Measurements from ENCODE around the gene MYDGF.

DNA sequence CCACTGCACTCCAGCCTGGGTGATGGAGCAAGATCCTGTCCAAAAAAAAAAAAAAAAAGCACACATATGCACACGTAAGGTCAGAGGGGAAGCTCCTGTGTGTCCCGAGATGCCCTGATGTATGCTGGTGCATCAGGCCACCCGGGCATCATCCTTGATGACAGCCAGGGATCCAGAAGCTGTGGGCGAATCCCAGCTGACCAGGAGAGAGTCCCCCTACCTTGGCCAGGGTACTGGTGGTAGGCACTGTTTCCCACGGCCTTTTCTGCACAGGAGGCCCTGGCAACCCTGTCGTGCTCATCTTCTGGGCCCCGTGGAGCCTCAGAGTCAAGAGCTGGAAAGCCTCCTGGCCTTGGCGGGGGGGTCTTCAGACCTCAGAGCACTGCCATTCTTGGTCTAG, 14.0 kb downstream of the MYDGF start:
- TF ChIP-seq TCF7L2 (IDR thresholded peaks at IDR 0.05; ENCODE audit: low read depth, low read length) (no peak), ZFP1 (CRISPR knock-in tag; IDR thresholded peaks at IDR 0.05) (no peak), PHF8 (CRISPR knock-in tag; IDR thresholded peaks at IDR 0.05) (no peak)

Measured in HepG2 (cell line).